ENCODE data around the gene ARHGEF28. TPM values are rescaled to one million over a fixed set of nuclear protein-coding genes. Genes with fewer than 3 reads are reported as not detected.

Gene ARHGEF28
- total RNA-seq, 1 experiment from 2014 or later, result 0.57 TPM

DNA sequence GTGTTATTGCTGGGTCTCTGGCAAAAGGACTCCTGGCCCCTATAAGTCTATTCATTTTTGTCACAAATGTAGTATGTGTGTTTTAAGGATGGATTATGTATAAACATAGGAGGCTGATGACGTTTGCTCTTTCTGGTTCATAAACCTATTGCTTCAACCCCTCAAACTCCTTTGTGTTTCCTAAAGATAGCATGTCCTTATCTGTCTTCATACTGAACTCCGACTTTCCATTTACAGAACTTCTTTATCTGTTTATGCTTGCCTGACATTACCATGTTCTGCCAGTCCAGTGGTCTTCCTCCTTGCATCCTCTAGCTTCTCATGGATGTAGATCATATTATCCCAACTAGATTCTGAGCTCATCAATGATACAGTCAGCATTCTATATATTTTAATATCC lies 46.1 kb downstream of the ARHGEF28 start:
- Histone ChIP-seq H3K27me3 (ENCODE audit: insufficient read depth, low read length) (no peaks in the 10 kb centered on the region), H2BK5ac (ENCODE audit: insufficient read length, low read length) (no peak overlapping the region), H3K4me2 (ENCODE audit: insufficient read depth, insufficient read length, low read length) (no peak overlapping the region), H3K23ac (ENCODE audit: insufficient read length, low read depth, low read length) (no peak overlapping the region), H3K56ac (ENCODE audit: insufficient read length, low read depth, low read length) (no peak overlapping the region), H2BK15ac (ENCODE audit: low read depth, low read length) (no peak overlapping the region), H3K9me3 (ENCODE audit: control insufficient read depth, low read depth, low read length) (no peaks in the 10 kb centered on the region), H3K23me2 (ENCODE audit: insufficient read length, low read depth, low read length, poor library complexity, severe bottlenecking) (no peaks in the 10 kb centered on the region), H3K9ac (ENCODE audit: extremely low read depth, insufficient read length, low read length) (no peak overlapping the region), H2AFZ (ENCODE audit: low read length) (no peak overlapping the region), H3K18ac (ENCODE audit: insufficient read length, low read depth, low read length) (no peak overlapping the region), H3T11ph (ENCODE audit: low read length) (no peak overlapping the region), H3K4me1 (ENCODE audit: insufficient read depth, low read length) (no peaks in the 10 kb centered on the region), H4K91ac (ENCODE audit: insufficient read length, low read depth, low read length) (no peak overlapping the region), H3K79me2 (ENCODE audit: insufficient read depth, low read length) (no peaks in the 10 kb centered on the region), H3K14ac (ENCODE audit: insufficient read depth, low read length) (no peak overlapping the region), H3K4ac (ENCODE audit: low read depth, low read length) (no peak overlapping the region), H4K20me1 (ENCODE audit: control insufficient read depth, insufficient read depth, insufficient read length) (no peaks in the 10 kb centered on the region), H2BK120ac (ENCODE audit: low read depth, low read length, poor library complexity, severe bottlenecking) (no peak overlapping the region), H3K79me1 (ENCODE audit: insufficient read depth, low read depth, low read length, poor library complexity, severe bottlenecking) (no peaks in the 10 kb centered on the region), H2BK12ac (ENCODE audit: insufficient read length, low read depth, low read length) (no peak overlapping the region), H2AK5ac (ENCODE audit: insufficient read length, low read length) (no peak overlapping the region), H2BK20ac (ENCODE audit: low read depth, low read length, poor library complexity, severe bottlenecking) (no peak overlapping the region), H4K8ac (replicated peaks; ENCODE audit: insufficient read length, low read depth, low read length) (no peak overlapping the region), H3K27ac (ENCODE audit: insufficient read length, low read depth, low read length) (no peak overlapping the region), H4K5ac (ENCODE audit: insufficient read length, low read depth, low read length) (no peak overlapping the region)
- Mint-ChIP-seq H3K36me3 (ENCODE audit: insufficient read depth in 1 of 3, low read depth in 3 of 3) (no peaks in the 10 kb centered on the region), H3K4me3 (no peak overlapping the region), H3K9me3 (no peaks in the 10 kb centered on the region), H3K4me1 (peaks cover 7 to 9% of the 10 kb centered on the region in 2 experiments; a peak in 3 of 4 replicates), H3K27me3 (ENCODE audit: low read depth) (no peaks in the 10 kb centered on the region), H3K27ac (no peak overlapping the region)
- no peak for DNase-seq
- TF ChIP-seq, protein P1, sequence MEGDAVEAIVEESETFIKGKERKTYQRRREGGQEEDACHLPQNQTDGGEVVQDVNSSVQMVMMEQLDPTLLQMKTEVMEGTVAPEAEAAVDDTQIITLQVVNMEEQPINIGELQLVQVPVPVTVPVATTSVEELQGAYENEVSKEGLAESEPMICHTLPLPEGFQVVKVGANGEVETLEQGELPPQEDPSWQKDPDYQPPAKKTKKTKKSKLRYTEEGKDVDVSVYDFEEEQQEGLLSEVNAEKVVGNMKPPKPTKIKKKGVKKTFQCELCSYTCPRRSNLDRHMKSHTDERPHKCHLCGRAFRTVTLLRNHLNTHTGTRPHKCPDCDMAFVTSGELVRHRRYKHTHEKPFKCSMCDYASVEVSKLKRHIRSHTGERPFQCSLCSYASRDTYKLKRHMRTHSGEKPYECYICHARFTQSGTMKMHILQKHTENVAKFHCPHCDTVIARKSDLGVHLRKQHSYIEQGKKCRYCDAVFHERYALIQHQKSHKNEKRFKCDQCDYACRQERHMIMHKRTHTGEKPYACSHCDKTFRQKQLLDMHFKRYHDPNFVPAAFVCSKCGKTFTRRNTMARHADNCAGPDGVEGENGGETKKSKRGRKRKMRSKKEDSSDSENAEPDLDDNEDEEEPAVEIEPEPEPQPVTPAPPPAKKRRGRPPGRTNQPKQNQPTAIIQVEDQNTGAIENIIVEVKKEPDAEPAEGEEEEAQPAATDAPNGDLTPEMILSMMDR (conservative IDR thresholded peaks at IDR 0.05), result no peak
- no CpG with 5 or more reads among the region's 2 CpGs for WGBS (ENCODE audit: extremely low coverage, insufficient read length, low lambda C conversion rate)
